G401.6 (cell line): ENCODE results near the gene PTPRN2.
"Not testable (repeated sequence)": the region's sequence is repeated elsewhere in the genome, so short reads cannot be mapped to it uniquely, and the experiment has no call there.

ENCODE experiments used
- FAIRE-seq: peaks from 2 replicates; lab custom pipeline; 2012; peaks lifted over from hg19 to GRCh38; lab: Jason Lieb, UNC

PTPRN2 gene

DNA sequence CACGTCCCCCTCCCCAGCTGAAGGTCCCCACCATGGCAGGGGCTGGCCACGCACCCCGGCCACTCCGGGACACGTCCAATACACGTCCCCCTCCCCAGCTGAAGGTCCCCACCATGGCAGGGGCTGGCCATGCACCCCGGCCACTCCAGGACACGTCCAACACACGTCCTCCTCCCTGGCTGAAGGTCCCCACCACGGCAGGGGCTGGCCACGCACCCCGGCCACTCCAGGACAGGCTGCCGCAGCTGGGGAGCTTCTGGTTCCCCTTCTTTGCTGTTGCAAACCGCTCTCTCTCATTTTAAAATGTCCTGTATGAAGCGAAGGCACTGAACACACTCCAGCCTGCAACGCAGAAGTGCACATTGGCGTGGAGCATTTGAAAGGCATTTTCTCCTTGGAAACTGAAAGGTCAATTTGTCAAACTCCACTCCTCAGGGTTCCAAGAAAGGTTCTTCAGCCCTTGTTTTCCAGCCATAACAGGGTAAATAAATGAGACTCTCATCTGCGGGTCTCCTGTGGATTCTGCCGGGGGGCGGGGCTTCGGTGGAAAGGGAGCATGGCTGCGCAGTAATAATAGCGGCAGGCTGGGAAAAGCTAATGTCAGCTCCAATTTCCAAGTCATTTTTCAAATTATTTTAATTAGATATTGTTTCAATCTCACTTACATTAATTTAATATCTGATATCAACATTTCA is 670.5 kb downstream of the PTPRN2 start:
- no peak for FAIRE-seq

DNA sequence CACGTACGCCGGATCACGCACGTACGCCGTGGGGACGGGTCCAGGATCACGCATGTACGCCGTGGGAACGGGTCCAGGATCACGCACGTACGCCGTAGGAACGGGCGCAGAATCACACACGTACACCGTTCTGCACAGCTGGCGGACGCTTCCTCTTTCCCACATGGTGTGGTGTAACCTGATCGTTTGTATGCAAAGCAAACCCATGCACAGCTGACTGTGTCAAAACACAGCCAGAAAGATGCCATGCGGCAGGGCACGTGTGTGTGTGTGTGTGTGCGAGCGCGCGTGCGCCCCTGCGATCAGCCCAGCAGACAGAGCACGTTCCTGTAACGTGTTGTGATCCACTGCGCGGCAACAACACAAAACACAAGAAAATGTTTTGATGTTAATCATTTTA is 677.2 kb downstream of the PTPRN2 start:
- FAIRE-seq: no peak

DNA sequence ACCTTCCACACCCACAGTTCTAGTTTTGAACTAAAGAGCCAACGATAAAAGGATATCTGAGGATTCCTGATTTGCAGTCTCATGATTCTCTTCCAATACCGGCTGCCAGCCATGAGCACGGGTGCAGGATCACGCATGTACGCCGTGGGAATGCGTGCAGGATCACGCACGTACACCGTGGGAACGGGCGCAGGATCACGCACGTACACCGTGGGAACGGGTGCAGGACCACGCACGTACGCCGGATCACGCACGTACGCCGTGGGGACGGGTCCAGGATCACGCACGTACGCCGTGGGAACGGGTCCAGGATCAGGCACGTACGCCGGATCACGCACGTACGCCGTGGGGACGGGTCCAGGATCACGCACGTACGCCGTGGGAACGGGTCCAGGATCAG is 677.6 kb downstream of the PTPRN2 start:
- FAIRE-seq: not testable (repeated sequence)

DNA sequence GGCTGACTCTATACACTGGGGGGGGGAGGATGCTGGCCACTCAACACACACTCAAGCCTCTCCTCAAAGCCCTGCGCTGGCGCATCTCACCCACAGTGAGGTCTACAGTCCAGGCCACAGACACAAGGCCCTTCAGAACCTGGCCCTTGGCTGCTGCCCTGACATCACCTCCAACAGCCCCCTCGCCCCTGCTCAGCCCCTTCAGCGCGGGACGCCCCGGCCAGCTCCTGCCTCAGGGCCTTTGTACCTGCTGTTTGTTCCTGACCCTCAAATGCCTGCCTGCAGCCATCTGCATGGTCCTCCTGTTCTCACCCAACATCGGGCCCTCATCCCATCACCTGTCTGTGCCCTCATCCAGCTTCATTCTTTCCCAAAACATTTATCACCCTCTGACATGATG is 678.3 kb downstream of the PTPRN2 start:
- FAIRE-seq: no peak

DNA sequence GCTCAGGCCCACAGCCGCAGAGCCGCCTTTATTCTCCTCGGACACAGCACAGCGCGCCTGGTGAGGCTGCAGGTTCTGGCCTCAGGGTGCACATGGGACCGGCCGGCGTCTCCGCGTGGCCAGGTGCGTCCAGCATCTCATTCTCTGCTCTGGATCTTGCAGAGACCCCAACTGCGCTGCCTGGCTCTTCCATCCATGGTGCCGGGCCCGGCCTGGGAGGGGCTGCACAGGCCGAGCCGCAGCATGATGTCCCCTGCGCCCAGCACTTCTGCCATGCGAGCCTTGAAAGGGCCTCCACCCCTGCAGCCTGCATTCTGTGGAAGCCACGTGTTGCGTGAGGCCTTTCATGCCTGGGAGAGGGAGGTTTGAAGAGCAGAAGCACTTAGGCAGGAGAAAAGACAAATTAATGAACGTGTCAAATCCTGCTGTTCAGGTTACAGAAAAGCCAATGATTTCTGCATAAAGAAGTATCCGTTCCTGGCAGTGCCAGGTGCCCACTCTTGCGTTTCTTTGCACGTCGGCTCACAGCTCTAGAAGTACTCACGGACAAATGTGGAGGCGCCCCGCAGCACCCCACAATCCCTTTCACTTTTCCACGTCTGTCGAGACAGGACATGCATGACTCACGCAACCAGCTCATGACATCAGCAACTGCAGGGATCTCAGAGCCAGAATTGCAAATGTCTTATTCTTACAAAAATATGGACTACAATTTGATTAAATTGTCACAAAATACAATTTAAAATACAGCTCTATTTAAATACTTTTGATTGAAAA is 679.4 kb downstream of the PTPRN2 start:
- no peak for FAIRE-seq

DNA sequence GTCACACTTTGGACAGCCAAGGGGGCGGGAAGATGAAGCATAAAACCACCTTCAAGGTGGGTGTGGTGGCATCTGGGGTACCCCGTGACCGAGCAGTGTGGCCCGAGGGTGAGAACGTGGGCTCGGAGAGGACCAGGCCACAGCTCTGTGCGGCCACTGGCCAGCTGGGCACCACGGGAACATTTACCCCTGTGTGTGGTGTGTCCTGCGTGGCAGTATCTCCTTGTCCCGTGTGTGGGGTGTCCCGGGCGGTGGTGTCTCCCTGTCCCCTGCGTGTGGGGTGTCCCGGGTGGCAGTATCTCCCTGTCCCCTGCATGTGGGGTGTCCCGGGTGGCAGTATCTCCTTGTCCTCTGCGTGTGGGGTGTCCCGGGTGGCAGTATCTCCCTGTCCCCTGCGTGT is 680.5 kb downstream of the PTPRN2 start:
- no peak for FAIRE-seq

DNA sequence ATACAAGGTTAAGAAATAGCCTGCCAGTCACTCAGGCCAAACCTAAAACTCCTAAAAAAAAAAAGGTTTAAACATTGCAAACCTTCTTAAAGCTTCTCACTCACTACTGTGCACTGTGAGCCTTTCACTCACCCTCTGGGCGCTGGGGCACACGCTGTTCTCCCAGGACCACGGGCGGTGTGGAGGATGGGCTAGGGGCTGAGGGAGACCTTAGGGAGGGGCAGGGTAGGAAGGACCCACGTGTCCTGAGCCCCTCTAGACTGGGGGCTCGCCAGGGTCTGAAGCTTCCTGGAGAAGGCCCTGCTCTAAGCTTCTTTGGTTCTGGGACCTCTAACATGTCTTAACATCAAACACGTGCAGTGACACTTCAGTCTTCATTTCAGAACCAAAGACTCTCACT is 681.0 kb downstream of the PTPRN2 start:
- FAIRE-seq: no peak

DNA sequence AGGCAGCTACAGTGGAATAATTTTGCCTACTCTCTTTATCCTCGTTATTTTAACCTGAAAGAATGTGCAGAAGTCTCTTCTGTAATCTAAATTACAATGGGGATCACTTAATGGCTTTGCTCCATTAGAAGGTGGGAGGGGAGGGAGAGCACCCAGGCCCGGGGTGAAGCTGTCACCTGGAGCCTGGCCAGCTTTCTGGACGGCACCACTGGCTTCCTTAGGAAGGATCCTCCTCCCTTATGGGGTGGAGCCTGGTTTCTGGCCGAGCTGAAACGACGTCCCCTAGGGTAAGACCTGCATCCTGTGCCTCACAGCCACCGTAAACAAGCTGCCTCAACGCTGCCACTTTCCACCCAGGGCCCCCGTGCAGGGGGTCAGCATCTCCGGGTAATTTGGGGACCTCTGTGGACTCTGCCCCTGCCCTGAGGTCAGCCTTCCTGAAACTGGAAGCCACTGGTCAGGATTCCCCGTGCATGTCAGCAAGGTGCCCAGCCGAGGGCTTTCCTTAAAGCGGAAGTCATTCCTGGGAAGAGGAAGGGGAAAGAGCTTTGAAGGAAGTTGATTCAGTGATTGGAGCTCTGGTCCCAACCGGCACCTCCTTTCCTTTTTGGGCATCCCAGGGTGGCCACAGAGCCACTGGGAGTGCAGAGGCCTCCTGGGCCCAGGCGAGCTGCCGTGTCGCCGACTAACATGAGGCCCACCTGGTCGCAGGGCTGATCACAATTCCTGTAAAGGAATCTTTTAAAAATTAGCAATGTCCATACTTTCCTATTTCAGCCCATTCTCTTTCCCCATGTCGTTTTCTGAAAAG is 681.8 kb downstream of the PTPRN2 start:
- FAIRE-seq: no peak

DNA sequence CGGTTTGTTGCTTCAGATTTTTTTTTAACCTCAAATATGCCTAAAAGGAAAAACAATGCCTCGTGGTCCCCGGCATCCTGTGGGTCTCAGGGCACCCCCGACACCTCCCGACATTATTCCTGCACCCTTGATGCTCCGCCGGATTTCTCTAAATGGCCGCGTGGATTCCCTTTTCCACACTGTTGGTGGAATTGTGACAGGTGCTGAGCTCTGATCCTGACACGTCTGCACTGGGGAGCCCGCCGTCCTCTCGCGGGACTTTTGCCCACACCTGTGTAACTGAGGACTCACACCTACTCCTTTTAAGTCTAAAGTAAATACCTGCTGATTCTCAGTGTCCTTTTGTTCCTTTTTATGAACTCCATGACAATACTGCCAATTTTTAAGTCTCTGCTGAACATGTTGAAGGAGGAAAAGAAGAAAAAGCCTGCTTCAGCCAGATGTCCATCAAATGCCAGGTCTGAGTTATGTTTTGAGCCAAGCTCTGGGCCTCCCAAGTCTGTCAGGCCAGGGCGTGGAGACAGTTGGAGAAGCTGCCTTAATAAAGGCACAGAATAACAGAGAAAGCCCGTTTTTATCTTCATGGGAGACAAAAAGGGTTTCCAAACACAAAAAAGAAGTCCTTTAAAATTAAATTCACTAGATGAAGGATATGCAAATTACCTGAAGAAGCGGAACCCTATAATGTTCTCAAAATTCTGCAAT is 682.6 kb downstream of the PTPRN2 start:
- FAIRE-seq: no peak

DNA sequence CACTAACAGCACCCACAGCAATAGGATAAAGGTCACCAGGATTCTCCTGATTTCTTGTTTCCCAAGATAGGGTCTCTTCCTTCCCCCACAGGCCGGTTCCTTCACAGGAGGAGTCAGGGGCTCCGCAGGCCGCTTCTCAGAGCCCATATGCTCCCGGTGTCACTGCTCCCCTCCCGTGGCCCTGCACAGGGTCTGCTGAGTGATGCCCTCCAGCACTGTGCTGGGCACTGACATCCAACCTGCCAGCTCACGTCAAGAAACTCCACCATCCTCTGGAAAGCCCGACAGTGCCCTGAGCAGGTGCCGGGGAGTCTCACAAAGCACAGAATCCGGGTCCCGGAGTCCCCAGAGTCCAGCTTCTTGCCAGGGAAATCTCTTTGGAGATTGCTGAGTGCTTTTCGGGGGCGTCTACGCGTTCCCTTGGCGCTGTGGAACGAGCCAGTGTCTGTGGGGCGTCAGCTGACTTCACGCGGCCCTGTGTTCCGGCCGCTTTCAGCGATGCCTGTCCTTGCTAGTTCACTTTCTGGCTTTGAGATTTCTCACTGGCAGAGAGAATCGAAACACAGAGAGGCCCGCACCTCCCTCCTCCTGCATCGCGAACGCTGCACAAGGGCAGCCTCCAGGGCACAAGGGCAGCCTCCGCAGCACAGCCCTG is 683.3 kb downstream of the PTPRN2 start:
- FAIRE-seq: no peak

DNA sequence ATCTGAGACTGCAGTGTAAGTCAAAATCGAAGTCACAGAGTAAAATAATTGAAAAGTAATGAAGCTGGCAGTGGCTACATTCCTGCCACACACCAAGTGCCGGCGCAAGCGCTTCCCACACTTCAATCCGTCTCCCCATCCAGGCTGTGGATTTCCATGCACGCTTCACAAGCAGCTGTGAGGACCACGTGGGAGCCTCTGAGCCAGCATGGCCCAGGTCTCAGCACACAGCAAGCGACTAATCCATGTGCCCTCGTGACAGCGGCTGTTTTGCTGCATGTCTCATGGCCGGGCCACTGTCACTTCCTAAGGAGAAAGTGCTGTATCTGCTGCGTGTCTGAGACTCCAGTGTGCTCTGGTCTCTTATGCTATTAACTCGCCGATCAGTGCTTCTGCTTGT is 683.9 kb downstream of the PTPRN2 start:
- FAIRE-seq: no peak

DNA sequence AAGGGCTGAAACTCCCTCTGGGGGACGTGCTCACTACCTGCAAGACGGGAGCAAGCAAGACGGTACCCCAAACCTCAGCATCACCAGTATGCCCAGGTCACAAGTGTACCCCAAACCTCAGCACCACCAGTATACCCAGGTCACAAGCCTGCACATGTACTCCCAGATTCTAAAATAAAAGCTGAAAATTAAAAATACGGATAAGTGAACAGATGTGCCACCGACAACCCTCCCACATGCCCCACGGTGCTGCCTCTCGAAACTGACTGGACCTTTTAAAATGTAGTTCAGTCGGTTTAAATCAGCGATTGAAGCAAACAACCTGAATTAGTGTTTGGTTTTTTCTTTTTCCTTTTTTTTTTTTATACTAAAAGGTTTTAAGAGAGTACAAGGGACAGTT is 684.3 kb downstream of the PTPRN2 start:
- FAIRE-seq: no peak

DNA sequence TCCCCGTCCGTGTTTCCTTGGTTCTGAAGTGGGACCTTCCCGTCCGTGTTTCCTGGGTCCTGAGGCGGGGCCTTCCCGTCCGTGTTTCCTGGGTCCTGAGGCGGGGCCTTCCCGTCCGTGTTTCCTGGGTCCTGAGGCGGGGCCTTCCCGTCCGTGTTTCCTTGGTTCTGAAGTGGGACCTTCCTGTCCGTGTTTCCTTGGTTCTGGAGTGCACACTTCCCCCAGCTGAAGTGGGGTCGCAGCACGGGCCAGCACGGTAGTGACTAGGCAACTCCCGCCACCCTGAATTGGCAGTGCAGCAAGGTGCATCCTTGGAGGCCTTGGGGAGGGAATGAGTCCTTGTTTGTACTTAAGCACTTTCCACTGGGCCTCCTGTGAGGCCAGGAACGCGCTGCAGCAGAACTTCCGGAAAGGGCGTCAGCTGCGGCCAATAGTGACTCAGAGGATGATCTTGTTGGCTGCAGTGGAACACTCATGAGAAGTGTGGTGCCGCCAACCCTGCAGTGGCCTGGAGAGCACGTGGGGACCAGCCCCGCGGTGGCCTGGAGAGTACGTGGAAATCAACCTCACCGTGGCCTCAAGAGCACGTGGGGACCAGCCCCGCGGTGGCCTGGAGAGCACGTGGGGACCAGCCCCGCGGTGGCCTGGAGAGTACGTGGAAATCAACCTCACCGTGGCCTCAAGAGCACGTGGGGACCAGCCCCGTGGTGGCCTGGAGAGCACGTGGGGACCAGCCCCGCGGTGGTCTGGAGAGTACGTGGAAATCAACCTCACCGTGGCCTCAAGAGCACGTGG is 685.6 kb downstream of the PTPRN2 start:
- FAIRE-seq: not testable (repeated sequence)

DNA sequence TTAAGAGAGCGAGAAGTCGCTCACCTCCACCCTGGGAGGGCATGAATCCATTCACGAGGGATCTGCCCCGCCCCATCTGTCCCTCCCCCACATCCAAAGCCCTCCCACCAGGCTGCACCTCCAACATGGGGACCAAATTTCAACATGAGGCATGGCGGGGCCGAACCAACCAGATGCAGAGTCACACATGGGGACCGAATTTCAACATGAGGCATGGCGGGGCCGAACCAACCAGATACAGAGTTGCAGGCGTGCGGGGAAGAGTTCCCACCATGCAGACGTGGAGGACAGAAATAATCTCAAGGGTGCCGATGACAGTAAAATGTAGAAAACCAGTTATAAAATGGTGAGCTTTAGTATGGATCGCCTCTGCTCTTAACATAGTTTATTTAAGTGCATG is 686.5 kb downstream of the PTPRN2 start:
- FAIRE-seq: no peak

DNA sequence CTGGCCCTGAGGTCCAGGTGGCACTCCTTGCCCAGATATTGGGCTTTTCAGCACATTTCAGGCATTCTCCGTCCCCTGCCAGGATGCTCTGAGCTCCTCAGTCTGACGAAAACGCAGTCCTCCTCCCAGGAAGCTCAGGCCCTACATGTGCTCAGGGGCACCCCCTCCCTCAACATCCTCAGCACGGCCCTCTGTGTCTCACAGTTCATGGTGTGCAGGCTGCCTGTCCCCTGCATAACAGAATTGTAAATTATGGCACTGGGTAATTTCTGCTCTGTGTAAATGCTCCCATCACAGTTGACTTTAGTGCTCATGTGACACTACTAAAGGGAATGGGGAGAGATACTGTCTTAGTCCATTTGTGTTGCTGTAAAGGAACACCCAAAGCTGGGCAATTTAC is 687.1 kb downstream of the PTPRN2 start:
- FAIRE-seq: no peak

DNA sequence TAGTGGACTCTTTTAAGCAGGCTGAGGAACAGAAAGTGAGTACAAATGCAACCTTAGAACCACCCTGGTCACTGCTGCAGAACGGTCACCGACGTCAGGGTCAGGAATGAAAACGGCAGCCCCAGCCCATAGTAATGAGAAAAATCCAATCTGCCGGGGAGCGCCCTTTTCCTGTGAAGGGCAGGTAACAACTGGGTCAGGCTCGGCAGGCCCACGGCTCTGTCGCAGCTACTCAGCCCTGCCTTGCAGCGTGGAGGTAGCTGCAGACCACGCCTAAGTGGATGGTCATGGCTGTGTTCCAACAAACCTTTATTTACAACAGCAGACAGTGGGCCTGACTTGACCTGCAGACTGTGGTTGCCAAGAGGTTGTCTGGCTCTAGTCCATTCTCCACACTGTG is 687.6 kb downstream of the PTPRN2 start:
- no peak for FAIRE-seq

DNA sequence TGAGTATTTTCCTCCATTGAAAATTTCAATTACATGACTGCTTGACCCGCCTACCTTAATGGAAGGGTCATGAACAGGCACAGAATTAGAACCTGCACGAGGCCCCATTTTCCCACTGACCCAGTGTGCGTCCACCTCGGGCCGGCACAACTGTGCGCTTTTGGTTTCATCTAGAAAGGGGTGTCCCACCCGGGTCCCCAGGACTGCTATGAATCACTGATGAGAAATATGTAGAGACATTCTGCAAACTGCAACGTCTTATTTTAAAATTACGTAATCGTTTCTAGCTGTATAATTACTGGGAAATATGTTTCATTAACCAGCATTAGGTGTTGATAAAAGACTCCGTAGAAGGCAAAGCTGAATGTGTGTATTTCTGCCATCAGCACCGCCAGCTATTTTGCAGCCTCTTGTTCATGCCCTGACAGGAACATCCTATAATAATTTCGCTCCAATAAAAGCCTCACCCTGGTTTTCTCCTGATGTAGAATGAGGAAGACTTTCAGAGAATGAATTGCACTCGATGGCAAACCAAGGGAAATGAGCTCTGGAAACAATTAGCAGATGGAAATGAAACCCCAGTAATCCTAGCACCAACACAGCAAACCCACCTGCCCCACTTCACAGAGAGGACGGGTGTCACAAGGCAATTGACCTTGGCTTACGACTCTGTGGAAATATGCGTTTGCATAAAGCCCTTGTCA is 688.7 kb downstream of the PTPRN2 start:
- no peak for FAIRE-seq

DNA sequence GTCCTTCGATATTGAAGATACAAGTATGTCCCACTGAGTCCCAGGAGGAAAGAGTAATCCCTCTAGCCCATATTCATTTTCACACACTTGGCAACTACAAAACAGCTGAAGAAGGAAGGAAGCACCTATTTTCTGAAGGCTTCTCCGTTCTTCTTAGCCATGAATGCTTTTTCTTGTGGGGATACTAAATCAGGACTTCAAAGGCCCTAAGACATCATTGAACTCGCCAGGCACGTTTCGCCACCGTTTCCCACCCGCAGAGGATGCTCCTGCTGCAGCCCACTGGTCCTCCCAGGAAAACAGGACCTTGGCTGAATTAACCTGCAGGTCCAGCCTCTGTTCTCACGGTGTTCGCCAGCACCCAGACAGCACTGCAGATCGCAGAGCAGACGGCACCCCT is 689.4 kb downstream of the PTPRN2 start:
- no peak for FAIRE-seq

DNA sequence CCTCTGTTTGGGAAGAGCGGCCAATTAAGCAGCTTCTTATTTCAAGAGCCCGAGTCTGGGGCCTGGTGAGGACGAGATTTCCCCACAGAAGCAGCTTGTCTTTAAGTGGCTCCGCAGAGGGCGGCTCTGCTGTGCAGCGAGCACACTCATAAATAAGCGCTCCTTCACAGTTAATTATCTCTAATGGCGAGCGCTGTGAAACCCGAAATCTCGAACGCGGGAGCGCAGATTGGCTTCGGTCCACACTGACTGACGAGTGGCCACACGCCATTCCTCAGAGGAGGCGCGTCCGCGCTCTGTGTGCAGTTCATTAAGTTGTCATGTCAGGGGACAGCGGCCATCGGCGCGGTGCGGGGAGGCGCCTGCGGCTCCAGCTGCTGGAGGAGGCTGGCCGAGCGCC is 689.9 kb downstream of the PTPRN2 start:
- no peak for FAIRE-seq

DNA sequence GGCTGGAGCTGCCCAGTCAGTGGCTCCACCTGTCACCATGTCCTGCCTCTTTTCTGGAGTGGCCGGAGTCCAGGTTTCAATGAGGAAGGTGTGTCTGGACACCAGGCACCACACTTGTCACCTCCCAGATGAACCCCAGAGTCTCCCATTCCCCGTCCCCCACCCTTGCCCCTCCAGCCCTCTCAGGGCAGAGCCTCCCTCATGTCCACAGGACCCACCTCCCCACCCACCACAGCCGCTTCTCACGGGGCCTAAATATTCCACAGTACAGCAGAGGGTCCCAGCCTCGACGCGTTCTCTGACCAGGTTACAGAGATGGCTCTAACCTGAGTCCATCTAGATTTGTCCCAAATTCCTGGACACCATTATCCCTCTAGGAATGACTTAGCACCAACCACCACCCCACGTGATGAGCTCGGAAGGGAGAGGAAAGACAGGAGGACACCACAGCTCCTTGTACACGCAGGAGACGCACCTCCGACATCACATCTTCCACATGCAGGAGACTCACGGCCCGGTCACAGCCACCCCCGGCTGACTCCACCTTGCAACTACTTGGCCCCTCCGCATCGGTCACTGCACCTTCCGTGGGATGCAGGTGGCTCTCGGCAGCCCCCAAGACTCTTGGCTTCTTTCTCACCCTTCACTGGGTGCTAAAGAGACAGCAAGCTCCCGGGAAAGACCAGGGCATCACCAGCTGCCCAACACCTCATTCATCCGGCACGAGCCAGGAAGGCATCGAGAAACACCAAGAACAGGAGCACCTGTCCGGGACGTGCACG is 690.7 kb downstream of the PTPRN2 start:
- no peak for FAIRE-seq
